Esophagus squamous epithelium (tissue), 4 donors: ENCODE results near the gene CHST12.

Source experiments
- POLR2A ChIP-seq, 4 donors: fragments of 450-650 bp; IDR thresholded peaks; one replicate each; pipeline ENCODE4 v1.6.1; 2017; ENCODE audit warnings: antibody characterized with exemption in 4 of 4, mild to moderate bottlenecking in 4 of 4, moderate library complexity in 3 of 4
- TF ChIP-seq, protein P1 (sequence below), 6 experiments: fragments of 450-650 bp in 4 of 6; fragments of 200-600 bp in 2 of 6; sonication (generic) in 2 of 6; IDR thresholded peaks; one replicate each; pipeline ENCODE4 v1.5.1; 2016 to 2019; ENCODE audit warnings: antibody characterized with exemption in 6 of 6, mild to moderate bottlenecking in 4 of 6, moderate library complexity in 4 of 6

DNA sequence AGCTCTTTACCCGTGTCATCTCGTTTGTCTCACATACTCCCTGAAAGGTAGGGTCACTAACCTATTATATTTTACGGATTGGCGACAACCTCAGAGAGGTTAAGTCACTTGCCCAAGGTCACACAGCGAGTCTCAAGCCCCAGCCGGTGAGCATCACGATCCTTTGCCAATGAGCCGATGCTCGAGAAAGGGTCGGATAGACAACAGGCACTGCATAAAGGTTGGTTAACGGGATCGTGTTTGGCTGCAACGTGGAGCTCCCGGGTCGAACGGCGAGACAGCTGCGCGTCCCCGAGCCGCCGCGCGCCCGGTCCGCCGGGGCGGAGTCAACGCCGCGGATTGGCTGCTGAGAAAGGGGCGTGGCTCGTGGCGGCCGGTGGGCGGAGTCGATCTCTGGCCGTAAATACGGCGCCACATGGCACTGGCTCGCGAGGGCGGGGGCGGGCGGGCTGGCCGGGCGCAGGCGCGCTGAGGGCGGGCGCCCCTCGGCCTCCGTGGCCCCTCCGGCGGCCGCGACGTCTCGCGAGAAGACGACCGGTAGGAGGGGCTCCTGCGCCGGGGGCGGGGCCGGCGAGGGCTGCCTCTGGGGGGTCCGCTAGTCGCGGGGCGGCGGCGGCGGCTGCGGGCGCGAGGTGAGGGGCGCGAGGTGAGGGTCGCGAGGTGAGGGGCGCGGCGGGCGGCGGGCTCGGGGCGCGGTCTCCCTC, at the start of gene CHST12:
- TF ChIP-seq, protein P1, sequence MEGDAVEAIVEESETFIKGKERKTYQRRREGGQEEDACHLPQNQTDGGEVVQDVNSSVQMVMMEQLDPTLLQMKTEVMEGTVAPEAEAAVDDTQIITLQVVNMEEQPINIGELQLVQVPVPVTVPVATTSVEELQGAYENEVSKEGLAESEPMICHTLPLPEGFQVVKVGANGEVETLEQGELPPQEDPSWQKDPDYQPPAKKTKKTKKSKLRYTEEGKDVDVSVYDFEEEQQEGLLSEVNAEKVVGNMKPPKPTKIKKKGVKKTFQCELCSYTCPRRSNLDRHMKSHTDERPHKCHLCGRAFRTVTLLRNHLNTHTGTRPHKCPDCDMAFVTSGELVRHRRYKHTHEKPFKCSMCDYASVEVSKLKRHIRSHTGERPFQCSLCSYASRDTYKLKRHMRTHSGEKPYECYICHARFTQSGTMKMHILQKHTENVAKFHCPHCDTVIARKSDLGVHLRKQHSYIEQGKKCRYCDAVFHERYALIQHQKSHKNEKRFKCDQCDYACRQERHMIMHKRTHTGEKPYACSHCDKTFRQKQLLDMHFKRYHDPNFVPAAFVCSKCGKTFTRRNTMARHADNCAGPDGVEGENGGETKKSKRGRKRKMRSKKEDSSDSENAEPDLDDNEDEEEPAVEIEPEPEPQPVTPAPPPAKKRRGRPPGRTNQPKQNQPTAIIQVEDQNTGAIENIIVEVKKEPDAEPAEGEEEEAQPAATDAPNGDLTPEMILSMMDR (IDR thresholded peaks at IDR 0.05), result no peak
- peak in 2 of 4 donors; percentile 24 to 36 for TF ChIP-seq POLR2A (IDR thresholded peaks at IDR 0.05)
